Lower lobe of right lung (tissue), 2 donors: Measurements from ENCODE around the gene GCC1. TPM values are rescaled to one million over a fixed set of nuclear protein-coding genes. Genes with fewer than 3 reads are reported as not detected.

ENCODE experiments used
- ATAC-seq, 2 donors: fragments of 200-7000 bp; cut with Tn5 transposase; one replicate each; pipeline ENCODE4 v1.9.1; 2020 to 2022; ENCODE audit warnings: mild to moderate bottlenecking in 2 of 2, moderate library complexity in 2 of 2
- DNase-seq: peaks from one replicate; pipeline ENCODE4 v3.0.0-alpha.2; 2020
- H3K27ac ChIP-seq: fragments of 200-600 bp; one replicate; pipeline ENCODE4 v1.8.0; 2022
- H3K27me3 ChIP-seq: fragments of 200-600 bp; one replicate; pipeline ENCODE4 v1.8.0; 2022; ENCODE audit warnings: low read depth
- H3K36me3 ChIP-seq: fragments of 200-600 bp; one replicate; pipeline ENCODE4 v1.8.0; 2022; ENCODE audit warnings: mild to moderate bottlenecking
- H3K4me1 ChIP-seq: fragments of 200-600 bp; one replicate; pipeline ENCODE4 v1.8.0; 2022
- H3K4me3 ChIP-seq: fragments of 200-600 bp; one replicate; pipeline ENCODE4 v1.8.0; 2022; ENCODE audit warnings: mild to moderate bottlenecking
- H3K9me3 ChIP-seq: fragments of 200-600 bp; one replicate; pipeline ENCODE4 v1.8.0; 2022
- intact Hi-C: fragments of 100-400 bp; cut with DNase I; formaldehyde crosslinking; loops from one replicate; pipeline ENCODE4 v1.11.0; 2022
- total RNA-seq: library from RNA; stranded (reverse); fragmentation: NEBNext Ultra II Directional; extraction: Animal tissue kit (Norgen Biotek cat#: 25700); gene quantifications from one replicate; pipeline ENCODE4 v1.2.1, GENCODE V29; 2021
- TF ChIP-seq, protein P1 (sequence below): fragments of 200-600 bp; IDR thresholded peaks from one replicate; pipeline ENCODE4 v1.8.0; 2022; ENCODE audit warnings: antibody characterized with exemption, mild to moderate bottlenecking
- donor health status: DM: no; HTN: yes; CAD: no; lungs with severe emphysema.

Gene GCC1
- total RNA-seq, 1 donor from 2014 or later, result 17.4 TPM

DNA sequence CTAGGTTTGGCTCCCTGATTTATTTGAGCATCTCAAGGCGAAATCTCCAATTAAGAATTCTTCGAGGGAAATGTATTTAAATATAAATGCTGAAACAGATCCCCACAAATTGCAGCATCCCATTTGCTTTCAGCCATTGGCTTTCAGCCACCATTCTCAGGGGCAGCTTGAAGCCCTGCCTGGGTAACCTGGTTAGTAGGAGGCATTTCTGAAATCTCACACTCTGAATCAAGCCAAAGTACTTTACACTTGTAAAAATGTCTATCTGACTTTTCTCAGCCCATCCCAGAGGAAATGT is 49.1 kb downstream of the GCC1 start:
- no peaks in the 10 kb centered on the region for H3K4me1 ChIP-seq
- no peaks in the 10 kb centered on the region for H3K9me3 ChIP-seq
- ATAC-seq, result no peak
- intact Hi-C loops, result no loop called here
- H3K27ac ChIP-seq, result no peak overlapping the region
- no peak for DNase-seq
- no peak overlapping the region for H3K4me3 ChIP-seq
- TF ChIP-seq, protein P1, sequence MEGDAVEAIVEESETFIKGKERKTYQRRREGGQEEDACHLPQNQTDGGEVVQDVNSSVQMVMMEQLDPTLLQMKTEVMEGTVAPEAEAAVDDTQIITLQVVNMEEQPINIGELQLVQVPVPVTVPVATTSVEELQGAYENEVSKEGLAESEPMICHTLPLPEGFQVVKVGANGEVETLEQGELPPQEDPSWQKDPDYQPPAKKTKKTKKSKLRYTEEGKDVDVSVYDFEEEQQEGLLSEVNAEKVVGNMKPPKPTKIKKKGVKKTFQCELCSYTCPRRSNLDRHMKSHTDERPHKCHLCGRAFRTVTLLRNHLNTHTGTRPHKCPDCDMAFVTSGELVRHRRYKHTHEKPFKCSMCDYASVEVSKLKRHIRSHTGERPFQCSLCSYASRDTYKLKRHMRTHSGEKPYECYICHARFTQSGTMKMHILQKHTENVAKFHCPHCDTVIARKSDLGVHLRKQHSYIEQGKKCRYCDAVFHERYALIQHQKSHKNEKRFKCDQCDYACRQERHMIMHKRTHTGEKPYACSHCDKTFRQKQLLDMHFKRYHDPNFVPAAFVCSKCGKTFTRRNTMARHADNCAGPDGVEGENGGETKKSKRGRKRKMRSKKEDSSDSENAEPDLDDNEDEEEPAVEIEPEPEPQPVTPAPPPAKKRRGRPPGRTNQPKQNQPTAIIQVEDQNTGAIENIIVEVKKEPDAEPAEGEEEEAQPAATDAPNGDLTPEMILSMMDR, result no peak
- H3K36me3 ChIP-seq, result no peaks in the 10 kb centered on the region
- peaks cover 19% of the 10 kb centered on the region for H3K27me3 ChIP-seq

DNA sequence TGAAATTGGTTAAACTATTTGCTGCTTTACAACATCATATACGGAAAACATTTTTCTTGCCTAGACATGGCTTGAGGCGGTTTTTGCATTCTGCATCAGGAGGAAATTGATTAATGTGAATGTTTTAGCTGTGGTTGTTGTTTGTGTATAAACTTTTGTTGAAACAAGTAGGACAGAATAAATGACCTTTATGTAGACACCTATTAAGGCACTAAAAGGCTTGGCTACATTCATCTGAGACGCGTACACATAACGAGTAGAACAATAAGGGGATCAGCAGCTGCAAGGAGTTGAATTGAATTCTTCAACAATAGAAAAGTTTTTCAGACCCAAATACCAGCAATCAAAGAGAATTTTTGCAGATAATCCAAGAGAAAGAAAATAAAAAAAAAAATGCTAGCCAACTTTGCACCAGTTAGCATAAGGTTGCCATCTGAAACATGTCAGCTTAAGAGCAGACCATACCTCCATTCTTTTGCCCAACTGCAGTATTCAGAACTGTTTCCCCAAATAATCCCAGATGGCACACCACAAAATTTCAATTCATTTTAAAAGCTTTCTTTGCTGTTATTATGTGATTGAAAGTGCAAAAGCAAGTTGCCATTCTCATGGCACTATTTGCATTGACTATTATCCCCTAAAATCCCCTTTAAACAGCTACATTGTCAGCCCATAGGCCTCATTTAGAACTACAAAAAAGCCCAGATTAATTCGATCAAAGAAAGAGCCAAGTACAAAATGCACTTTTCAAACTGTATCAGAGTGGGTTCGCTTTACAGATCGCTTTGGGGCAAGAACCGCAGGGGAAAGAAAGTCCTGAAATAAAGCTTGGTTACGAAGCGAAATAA is 49.6 kb downstream of the GCC1 start:
- DNase-seq (no peak), ATAC-seq (no peak)
- H3K27ac ChIP-seq, result no peak overlapping the region
- no peaks in the 10 kb centered on the region for H3K4me1 ChIP-seq
- H3K4me3 ChIP-seq, result no peak overlapping the region
- H3K9me3 ChIP-seq, result no peaks in the 10 kb centered on the region
- TF ChIP-seq, protein P1, result no peak
- intact Hi-C loops, result no loop called here
- no peaks in the 10 kb centered on the region for H3K36me3 ChIP-seq
- peaks cover 19% of the 10 kb centered on the region for H3K27me3 ChIP-seq

DNA sequence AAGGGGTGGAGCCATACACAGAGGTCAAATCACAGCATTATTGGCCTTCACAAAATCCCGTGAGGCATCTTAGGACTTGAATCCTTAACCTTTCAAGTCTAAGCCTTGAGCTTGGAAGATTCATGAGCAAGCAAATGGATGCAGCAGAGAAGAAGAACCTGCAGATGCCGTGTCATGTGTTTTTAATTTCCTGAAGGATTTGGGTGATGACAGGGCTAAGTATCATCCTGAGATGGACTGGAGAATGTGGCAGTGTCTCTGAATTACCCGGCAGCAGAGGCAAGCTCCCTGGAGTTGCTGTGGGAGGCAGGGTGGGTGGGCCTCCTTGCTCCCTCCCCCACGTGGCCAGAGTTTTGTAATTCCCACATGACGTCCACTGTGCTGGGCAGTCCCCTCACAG is 50.8 kb downstream of the GCC1 start:
- H3K27me3 ChIP-seq, result peaks cover 17% of the 10 kb centered on the region
- H3K4me3 ChIP-seq, result no peak overlapping the region
- H3K27ac ChIP-seq, result no peak overlapping the region
- intact Hi-C loops, result no loop called here
- peaks cover 2% of the 10 kb centered on the region for H3K9me3 ChIP-seq
- no peak for ATAC-seq
- no peaks in the 10 kb centered on the region for H3K4me1 ChIP-seq
- DNase-seq, result no peak
- H3K36me3 ChIP-seq, result no peaks in the 10 kb centered on the region
- TF ChIP-seq, protein P1, result no peak

DNA sequence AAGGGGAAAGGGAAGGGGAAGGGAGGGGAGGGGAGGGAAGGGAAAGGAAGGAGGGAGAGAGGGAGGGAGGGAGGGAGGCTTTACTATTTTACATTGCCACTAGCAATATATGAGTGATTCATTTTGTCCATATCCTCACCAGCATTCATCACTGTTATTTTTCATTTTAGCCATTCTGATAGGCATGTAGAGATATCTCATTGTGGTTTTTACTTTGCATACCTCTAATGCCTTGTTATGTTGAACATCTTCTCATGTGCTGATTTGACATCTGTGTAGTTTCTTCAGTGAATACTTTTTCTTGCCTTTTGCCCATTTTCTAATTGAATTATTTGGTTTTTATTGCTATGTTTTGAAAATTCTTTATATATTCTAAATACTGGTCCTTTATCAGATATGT is 52.7 kb downstream of the GCC1 start:
- ATAC-seq, result no peak

DNA sequence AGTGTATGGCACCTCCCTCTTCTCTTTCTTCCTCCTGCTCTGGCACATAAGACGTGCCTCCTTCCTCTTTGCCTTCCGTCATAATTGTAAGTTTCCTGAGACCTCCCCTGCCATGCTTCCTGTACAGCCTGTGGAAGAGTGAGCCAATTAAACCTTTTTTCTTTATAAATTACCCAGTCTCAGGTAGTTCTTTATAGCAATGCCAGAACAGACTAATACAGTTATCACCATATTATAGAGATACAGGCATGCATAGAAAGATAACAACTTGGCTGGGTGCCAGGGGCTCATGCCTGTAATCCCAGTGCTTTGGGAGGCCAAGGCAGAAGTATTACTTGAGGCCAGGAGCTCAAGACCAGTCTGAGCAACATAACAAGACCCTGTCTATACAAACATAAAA is 53.2 kb downstream of the GCC1 start:
- Histone ChIP-seq H3K27ac (no peak overlapping the region), H3K36me3 (no peaks in the 10 kb centered on the region), H3K4me1 (no peaks in the 10 kb centered on the region), H3K27me3 (peaks cover 5% of the 10 kb centered on the region), H3K4me3 (no peak overlapping the region), H3K9me3 (peaks cover 5% of the 10 kb centered on the region)
- DNase-seq (no peak), ATAC-seq (no peak)
- intact Hi-C loops, result no loop called here
- TF ChIP-seq, protein P1, result no peak

More for the DNA sequence above, 52.7 kb downstream of the GCC1 start:
- H3K27ac ChIP-seq, result no peak overlapping the region
- no peaks in the 10 kb centered on the region for H3K4me1 ChIP-seq
- H3K36me3 ChIP-seq, result no peaks in the 10 kb centered on the region
- TF ChIP-seq, protein P1, result no peak
- intact Hi-C loops, result no loop called here
- peaks cover 5% of the 10 kb centered on the region for H3K9me3 ChIP-seq
- no peak for DNase-seq
- H3K27me3 ChIP-seq, result peaks cover 11% of the 10 kb centered on the region
- no peak overlapping the region for H3K4me3 ChIP-seq

Other genes with a start within 250 kb of the GCC1 start
- gene ZNF800, start 192.9 kb downstream of the GCC1 start, total RNA-seq, result 36.6 TPM
- gene ARF5, start 2.8 kb upstream of the GCC1 start, total RNA-seq, result 88.6 TPM
- gene FSCN3, start 8.1 kb upstream of the GCC1 start, total RNA-seq, result not detected
- not detected for gene PAX4, start 32.5 kb upstream of the GCC1 start, total RNA-seq
- gene SND1, start 66.6 kb upstream of the GCC1 start, total RNA-seq, result 142 TPM